ENCODE results near the gene NAPA. TPM values are rescaled to one million over a fixed set of nuclear protein-coding genes. Genes with fewer than 3 reads are reported as not detected.

NAPA gene
- total RNA-seq, 4 donors from 2014 or later = 78.4 to 154 (median 105) TPM

DNA sequence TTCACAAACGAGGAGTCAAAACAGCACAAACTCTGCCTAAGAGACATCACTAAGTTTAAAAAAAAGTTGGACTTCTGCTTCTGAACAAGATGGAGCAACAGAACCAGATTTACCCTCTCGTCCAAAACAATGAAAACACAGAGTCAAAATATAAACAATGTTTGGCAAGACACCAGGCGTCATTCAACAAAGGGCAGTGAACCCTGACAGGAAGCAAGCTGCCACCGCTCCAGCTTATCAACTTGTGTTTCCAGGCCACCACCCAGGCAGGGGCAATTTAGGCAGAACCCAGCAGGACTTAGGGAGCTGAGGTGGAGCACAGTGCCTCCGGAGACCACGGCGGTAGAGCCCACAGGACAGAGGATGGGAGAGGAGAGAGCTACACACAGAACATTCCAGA is 8.6 kb upstream of the NAPA start:
- peaks cover 0 to 23% (median under 1%) of the 10 kb centered on the region in 4 donors for H3K4me1 ChIP-seq
- no peak overlapping the region for H3K4me3 ChIP-seq
- no peaks in the 10 kb centered on the region for H3K9me3 ChIP-seq
- no peak overlapping the region for H3K27ac ChIP-seq
- H3K27me3 ChIP-seq = no peaks in the 10 kb centered on the region
- no peaks in the 10 kb centered on the region for H3K36me3 ChIP-seq
- TF ChIP-seq, protein P1, sequence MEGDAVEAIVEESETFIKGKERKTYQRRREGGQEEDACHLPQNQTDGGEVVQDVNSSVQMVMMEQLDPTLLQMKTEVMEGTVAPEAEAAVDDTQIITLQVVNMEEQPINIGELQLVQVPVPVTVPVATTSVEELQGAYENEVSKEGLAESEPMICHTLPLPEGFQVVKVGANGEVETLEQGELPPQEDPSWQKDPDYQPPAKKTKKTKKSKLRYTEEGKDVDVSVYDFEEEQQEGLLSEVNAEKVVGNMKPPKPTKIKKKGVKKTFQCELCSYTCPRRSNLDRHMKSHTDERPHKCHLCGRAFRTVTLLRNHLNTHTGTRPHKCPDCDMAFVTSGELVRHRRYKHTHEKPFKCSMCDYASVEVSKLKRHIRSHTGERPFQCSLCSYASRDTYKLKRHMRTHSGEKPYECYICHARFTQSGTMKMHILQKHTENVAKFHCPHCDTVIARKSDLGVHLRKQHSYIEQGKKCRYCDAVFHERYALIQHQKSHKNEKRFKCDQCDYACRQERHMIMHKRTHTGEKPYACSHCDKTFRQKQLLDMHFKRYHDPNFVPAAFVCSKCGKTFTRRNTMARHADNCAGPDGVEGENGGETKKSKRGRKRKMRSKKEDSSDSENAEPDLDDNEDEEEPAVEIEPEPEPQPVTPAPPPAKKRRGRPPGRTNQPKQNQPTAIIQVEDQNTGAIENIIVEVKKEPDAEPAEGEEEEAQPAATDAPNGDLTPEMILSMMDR (IDR thresholded peaks at IDR 0.05) = no peak
- TF ChIP-seq POLR2A (IDR thresholded peaks at IDR 0.05) = no peak
- DNase-seq = no peak

DNA sequence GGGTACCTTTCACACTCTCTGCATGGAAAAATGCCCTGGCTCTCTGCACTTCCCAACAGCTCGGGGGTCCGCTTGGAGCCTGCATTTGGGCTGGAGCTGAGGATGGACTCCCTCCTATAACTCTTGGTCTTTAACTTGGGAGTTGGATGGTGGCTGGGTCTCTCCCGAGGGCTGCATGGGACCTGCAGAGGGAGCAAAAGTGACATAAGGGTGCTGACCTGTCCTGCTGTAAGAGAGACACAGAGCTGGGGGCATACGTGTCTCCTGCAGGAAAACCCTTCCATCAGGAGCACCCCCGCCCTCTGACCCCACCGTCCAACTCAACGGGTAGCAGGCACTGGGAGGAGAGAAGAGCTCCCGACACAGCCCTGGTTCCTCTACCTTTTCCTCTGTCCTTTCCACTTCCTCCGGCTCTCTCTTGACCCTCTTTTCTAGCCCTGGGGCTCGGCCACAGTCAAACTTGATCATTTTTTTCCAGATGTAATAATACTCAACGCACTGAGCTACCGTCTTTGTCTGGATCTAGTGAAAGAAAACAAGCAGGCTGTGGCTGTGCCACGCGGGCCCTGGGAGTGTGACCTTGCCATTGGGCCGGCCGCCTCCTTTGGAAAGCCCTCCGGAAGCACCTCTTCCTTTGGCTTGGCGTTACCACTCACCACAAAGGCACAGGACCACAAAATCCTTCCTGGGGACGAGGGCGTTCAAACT is 6.8 kb upstream of the NAPA start:
- Histone ChIP-seq H3K36me3 (no peaks in the 10 kb centered on the region), H3K9me3 (no peaks in the 10 kb centered on the region), H3K27ac (peak overlapping the region in 2 of 4 donors; percentile 25 to 35), H3K4me1 (peaks cover 0 to 23% (median 1%) of the 10 kb centered on the region in 4 donors), H3K4me3 (no peak overlapping the region), H3K27me3 (no peaks in the 10 kb centered on the region)
- TF ChIP-seq, protein P1 (IDR thresholded peaks at IDR 0.05) = no peak
- no peak for TF ChIP-seq POLR2A (IDR thresholded peaks at IDR 0.05)
- no peak for DNase-seq

DNA sequence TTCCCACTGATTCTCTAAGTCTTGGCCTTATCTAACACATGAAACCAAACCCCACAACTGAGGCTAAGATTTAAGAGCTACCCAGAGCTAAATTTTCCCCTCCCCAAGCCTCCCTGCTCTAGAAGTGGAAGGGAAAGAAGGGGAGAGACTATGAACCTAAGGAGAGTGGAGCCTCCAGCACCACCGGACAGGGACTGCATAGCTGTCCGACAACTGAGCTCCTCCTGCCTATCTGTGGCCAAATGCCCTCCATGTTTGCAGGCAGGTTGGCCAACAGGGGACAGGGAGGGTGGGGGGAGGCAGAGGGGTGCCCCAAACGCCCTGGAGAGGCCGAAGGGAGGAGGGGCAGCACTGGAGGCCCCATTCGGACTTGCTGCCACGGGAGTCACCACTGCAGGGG is 6.0 kb upstream of the NAPA start:
- H3K27me3 ChIP-seq = no peaks in the 10 kb centered on the region
- H3K9me3 ChIP-seq = no peaks in the 10 kb centered on the region
- no peaks in the 10 kb centered on the region for H3K36me3 ChIP-seq
- TF ChIP-seq, protein P1 (IDR thresholded peaks at IDR 0.05) = no peak
- no peak for TF ChIP-seq POLR2A (IDR thresholded peaks at IDR 0.05)
- peaks cover 0 to 27% (median 2%) of the 10 kb centered on the region in 4 donors for H3K4me1 ChIP-seq
- no peak for DNase-seq
- H3K4me3 ChIP-seq = no peak overlapping the region
- H3K27ac ChIP-seq = no peak overlapping the region

DNA sequence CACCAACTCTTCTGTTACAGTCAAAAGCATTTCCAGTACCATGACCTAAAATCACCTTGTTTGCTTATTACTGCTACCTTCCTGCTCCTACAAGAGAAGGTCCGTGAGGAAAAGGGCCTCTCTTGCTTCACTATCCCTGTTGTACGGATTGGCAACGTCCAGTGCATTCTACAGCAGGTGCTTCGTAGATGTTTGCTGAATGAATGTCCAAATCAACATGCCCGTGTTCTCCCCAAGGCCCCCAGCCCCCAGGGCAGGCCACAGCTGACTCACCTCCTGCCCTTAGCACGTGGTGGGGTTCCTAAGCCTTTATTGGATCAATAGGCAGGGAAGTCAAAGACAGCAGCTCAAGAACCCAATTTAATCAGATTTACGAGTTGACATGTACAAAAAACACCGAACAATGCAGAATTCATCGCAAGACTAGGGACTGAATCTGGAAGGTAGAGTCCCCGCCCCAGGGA is 5.5 kb upstream of the NAPA start:
- no peak overlapping the region for H3K27ac ChIP-seq
- no peaks in the 10 kb centered on the region for H3K9me3 ChIP-seq
- peaks cover 0 to 30% (median 4%) of the 10 kb centered on the region in 4 donors for H3K4me1 ChIP-seq
- H3K27me3 ChIP-seq = no peaks in the 10 kb centered on the region
- TF ChIP-seq, protein P1 (IDR thresholded peaks at IDR 0.05) = no peak
- TF ChIP-seq POLR2A (IDR thresholded peaks at IDR 0.05) = no peak
- H3K4me3 ChIP-seq = no peak overlapping the region
- no peak for DNase-seq
- no peaks in the 10 kb centered on the region for H3K36me3 ChIP-seq

DNA sequence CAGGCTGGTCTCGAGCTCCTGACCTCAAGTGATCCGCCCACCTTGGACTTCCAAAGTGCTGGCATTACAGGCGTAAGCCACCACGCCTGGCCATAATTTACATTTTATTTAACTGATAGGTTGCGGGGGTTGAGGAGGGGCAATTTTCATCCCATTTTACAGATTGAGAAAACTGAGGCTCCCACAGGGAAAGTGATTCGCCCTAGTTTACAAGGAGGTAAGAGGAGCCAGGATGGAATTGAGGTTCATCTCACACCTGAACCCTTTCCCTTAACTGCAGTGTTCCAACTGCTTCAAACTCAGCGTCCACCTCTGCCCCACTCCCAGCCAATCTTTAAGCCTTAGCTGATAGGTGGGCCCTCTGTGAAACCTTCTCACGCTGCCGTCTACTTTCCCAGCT is 4.0 kb upstream of the NAPA start:
- Histone ChIP-seq H3K9me3 (no peaks in the 10 kb centered on the region), H3K27me3 (no peaks in the 10 kb centered on the region), H3K36me3 (no peaks in the 10 kb centered on the region), H3K4me3 (no peak overlapping the region), H3K4me1 (peaks cover 0 to 29% (median 7%) of the 10 kb centered on the region in 4 donors), H3K27ac (no peak overlapping the region)
- TF ChIP-seq, protein P1 (IDR thresholded peaks at IDR 0.05) = no peak
- TF ChIP-seq POLR2A (IDR thresholded peaks at IDR 0.05) = no peak
- no peak for DNase-seq
